HG02970 (cell line): ENCODE measurements around the gene IVD.
"Not testable (repeated sequence)": the region's sequence is repeated elsewhere in the genome, so short reads cannot be mapped to it uniquely, and the experiment has no call there.

Source experiments
- ATAC-seq: cut with Tn5 transposase; IDR thresholded peaks from one replicate; pipeline ENCODE4 v1.9.1; 2021; ENCODE audit warnings: mild to moderate bottlenecking, moderate library complexity, moderate number of reproducible peaks; ENCODE audit not compliant: unreplicated experiment, low FRiP score

The IVD gene

DNA sequence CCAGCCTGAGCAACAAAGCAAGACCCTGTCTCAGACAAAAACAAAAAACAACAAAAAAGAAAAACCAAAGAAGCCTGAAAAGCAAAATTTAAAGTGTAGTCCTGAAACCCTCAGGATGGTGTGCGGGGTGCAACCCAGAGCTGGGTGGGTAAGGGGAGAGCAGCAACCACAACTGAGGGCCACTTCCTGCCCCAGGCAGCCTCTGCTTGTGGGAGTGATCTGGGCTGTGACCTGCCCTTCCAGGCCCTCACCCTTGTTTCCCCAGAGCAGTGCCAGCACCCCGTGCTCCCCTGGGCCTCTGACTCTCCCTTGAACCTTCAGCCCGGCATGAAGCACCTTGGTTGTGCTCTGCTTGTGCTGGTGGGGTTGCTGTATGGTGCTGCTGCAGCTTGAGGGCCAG lies 48.3 kb downstream of the IVD start:
- ATAC-seq = not testable (repeated sequence)

DNA sequence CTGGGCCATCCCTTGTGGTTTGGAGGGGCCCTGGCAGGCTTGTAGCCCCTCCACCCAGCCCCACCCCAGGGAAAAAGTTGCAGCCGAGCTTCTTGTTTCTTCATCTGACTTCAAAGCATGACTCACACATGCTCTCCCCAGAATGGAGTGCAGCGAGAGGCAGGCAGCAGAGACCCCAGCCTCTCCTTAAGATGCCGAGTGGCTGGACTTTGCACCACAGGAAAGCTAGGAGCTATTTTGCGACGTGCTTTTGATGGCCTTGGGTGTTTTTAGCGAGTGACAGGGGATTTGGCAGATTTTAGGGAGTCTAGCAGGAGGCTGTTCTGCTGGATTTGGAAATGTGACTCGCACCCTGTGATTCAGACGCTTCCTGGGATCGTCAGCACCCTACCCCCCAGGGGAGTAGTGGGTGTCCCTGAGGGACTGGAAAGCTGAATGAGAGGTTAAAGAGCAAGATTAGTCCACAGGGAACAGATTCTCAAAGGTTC lies 49.4 kb downstream of the IVD start:
- ATAC-seq = no peak

DNA sequence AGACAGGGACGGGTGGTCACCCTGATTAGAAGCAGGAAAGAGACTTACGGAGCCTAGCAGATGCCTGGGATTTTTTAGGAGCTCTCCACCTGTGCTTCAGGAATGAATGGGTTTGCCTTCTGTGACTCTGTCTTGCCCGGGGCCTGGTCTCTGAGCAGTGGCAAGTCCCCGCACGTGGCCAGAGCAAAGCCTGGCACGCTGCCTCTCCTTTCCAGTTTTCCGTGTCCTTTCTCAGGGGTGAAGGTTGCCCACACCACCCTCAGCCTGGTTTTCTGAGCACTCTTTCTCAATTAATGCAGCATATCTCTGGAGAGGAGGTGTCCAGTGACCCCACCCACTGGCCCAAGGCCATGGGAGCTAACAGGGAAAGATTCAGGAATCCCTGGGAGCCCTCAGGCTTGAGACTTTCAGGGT lies 50.7 kb downstream of the IVD start:
- no peak for ATAC-seq

- no peak for ATAC-seq
These were observed 51.1 kb downstream of the IVD start for GRCh38 chr15:40456738-40457137.

DNA sequence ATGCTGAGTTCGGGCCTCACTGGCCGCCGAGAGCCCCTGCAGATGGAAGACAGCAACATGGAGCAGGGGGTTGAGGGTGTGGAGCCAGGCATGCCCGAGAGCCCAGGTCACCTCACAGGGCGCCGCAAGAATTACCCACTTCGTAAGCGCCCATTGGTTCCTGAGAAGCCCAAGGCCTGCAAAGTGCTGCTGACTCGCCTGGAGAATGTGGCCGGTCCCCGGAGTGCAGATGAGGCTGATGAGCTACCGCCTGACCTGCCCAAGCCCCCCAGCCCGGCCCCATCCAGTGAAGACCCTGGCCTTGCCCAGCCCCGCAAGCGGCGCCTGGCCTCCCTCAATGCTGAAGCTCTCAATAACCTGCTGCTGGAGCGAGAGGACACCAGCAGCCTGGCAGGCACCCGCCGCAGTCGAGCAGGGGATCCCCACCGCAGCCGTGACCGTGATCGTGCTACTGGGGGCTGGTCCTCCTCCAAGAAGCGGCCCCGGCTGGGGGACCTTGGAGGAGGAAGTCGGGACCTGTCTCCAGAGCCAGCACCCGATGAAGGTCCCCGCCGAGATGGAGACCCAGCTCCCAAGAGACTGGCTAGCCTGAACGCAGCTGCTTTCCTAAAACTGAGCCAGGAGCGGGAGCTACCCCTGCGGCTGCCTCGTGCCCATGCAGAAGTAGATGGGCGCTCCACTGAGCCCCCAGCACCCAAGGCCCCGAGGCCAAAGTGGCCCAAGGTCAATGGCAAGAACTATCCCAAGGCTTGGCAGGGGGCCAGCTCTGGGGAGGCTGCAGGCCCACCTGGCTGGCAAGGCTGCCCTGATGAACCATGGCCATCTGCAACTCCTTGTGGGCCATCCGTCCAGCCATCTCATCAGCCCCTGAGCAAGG lies 53.1 kb downstream of the IVD start:
- ATAC-seq = no peak

- no peak for ATAC-seq
These were observed 53.9 kb downstream of the IVD start for GRCh38 chr15:40459391-40460015.

- ATAC-seq = no peak
These were observed 54.8 kb downstream of the IVD start for GRCh38 chr15:40460404-40460803.

DNA sequence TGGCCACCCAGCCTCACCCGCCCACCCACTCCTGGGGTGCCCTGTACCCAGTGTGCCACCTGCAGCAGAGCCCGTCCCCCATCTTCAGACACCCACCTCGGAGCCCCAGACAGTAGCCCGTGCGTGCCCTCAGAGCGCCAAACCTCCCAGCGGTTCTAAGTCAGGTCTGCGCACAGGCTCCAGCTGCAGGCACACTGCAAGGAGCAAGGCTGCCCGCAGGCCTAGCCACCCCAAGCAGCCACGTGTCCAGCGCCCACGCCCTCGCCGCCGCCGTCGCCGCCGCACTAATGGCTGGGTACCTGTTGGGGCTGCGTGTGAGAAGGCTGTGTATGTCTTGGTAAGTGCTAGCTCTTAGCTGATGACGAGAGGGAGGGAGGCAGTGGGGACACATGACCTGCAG lies 56.4 kb downstream of the IVD start:
- ATAC-seq = no peak

- no peak for ATAC-seq
These were observed 57.7 kb downstream of the IVD start for GRCh38 chr15:40463279-40463678.

GRCh38 chr15:40463886-40464545 lies 58.4 kb downstream of the IVD start:
- no peak for ATAC-seq

- no peak for ATAC-seq
These were observed 59.1 kb downstream of the IVD start for GRCh38 chr15:40464595-40465185.

DNA sequence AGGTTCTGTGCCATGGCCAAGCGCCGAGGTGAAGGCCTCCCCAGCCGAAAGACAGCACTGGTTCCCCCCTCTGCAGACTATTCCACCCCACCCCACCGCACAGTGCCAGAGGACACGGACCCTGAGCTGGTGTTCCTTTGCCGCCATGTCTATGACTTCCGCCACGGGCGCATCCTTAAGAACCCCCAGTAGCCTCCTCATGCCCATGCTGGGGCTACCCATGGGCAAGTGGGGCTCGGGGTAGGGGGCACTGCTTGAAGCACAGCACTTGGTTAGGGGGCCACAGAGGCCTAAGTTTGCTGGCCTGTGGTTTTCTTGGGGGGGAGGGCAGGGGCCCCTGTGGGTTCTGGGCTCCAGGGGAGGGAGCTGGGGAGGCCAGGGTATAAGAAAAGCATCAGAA lies 60.3 kb downstream of the IVD start:
- no peak for ATAC-seq

GRCh38 chr15:40466426-40467260 lies 61.0 kb downstream of the IVD start:
- no peak for ATAC-seq

DNA sequence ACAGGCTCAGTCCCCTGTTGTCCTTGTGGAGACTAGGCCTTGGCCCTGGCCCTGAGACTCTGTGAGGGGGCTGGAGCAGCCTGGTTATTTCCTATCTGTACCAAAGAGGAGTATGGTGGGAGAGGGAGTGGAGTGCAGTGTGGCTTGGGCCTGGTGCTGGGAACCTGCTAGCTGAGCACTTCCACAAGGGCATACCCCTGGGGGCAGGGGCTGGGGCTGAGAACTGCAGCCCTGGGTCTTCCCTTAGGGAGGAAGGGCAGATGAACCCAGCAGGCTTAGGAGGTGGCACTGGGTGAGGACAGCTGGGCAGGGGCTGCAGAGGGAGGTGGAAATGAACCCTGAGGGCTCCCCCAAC lies 61.6 kb downstream of the IVD start:
- ATAC-seq = no peak

GRCh38 chr15:40468898-40469331 lies 63.3 kb downstream of the IVD start:
- no peak for ATAC-seq

- ATAC-seq = no peak
These were observed 64.3 kb downstream of the IVD start for GRCh38 chr15:40469776-40470390.

DNA sequence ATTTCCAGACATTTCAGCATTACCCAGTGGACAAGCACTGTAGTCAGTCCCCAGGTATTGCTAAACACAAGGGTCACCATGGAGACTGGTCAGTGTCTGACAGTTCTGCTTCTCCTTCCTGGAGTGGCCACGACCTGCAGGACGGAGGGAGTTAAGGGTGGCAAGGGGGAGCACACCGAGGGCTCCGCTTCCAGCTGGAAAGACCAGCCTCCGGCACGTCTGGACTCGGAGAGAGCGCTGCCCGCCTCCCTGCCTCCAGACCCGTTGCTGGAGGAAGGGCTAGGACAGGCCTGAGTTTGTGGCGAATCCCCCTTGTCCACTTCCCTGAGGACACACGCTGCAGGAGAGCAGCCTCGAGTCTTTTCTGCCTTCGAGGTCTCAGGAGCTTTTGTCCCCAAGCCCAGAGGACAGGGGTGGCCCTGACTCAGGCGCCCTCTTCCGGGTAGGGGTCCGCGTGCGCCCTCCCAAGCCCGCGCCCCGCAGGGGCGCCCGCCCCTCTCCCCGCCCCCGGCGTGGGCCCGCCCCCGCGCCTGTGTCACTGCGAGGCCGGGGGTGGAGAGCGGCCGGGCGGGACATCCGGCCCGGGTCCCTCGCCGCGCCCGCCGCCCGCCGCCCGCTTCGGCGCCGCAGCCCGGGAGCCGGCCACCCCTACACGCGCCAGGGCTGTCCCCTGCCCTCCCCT lies 65.0 kb downstream of the IVD start, which contains the start of gene CHST14:
Gene CHST14 (plus strand): TSS at position 562 of the 682 bp plus-strand sequence. CDS start 230 bp downstream, outside the sequence.
- no peak for ATAC-seq
